KOPT-K1 (cell line): Measurements from ENCODE around the gene ARHGAP32.

ENCODE experiments used
- H3K27ac ChIP-seq: fragments of 200-600 bp; sonication (generic); 2 replicates; pipeline ENCODE4 v1.5.1; 2016; ENCODE audit warnings: antibody characterized with exemption, mild to moderate bottlenecking, low read depth, low read length; ENCODE audit not compliant: poor library complexity, severe bottlenecking
- H3K36me3 ChIP-seq: fragments of 200-600 bp; sonication (generic); 2 replicates; pipeline ENCODE4 v1.5.1; 2017; ENCODE audit warnings: antibody characterized with exemption, mild to moderate bottlenecking, low read length, moderate library complexity; ENCODE audit not compliant: insufficient read depth
- H3K9me3 ChIP-seq: fragments of 200-600 bp; sonication (generic); 2 replicates; pipeline ENCODE4 v1.5.1; 2017; ENCODE audit warnings: antibody characterized with exemption, low read length, mild to moderate bottlenecking; ENCODE audit not compliant: insufficient read depth, poor library complexity, severe bottlenecking

ARHGAP32 gene

DNA sequence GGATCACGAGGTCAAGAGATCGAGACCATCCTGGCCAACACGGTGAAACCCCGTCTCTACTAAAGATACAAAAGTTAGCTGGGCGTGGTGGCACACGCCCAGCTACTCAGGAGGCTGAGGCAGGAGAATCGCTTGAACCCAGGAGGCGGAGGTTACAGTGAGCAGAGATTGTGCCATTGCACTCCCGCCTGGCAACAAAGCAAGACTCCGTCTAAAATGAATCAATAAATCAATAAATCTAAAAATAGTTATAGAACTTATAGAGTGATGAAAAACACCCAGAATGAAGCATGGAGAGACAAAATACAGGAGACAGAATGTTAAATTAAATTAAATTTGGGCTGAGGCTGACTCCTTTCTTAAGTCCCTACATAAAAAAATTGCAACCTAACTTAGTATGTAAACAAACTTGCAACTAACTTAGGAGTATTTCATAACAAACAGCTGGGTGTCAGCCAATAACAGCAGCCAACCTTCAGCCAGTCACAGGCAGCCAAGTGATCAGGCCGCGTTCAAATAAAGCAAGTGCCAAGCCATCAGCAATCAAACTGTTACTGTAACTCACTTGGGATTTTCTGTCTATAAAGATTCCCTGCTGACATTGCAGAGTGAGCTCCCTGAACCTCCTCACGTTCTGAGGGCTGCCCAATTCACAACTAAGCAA, 242.2 kb downstream of the ARHGAP32 start:
- no peak overlapping the region for H3K27ac ChIP-seq
- no peaks in the 10 kb centered on the region for H3K36me3 ChIP-seq
- H3K9me3 ChIP-seq: no peaks in the 10 kb centered on the region

DNA sequence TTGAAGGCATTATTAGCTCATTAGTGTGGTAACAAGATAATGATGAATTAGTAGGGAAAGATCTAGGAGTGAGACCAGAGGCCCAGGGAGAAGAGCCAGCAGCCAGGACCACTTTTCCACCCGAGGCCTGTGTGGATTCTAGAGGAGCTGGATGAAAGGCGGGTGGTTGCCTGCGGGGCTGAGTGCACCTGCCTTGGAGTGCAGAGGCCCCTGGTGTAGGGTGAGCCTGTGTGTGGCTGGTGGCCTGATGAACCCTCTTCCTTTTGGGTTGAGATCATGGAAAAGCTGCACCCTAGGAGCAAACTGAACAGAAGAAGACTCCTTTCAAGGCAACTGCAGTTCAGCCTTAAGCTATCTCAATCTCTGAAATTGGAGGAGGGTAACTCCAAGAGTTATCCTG, 243.5 kb downstream of the ARHGAP32 start:
- no peak overlapping the region for H3K27ac ChIP-seq

DNA sequence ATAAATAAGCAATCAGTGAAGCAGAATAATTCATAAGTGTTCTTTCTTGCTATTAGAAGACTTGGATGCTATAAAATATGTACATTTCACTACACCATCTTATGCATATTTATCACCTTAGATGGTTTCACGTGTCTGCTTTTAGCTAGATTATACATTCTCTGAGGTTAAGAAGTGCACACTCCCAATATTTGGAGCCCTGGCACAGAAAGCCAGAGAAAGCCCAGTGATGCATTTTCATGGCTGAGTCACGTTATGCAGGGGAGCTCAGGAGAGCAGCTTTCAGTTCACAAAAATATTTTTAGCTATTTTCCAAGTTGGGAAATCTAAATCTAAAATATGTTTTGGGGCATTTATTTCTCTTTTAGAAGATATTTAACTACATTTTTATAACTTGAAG, 244.4 kb downstream of the ARHGAP32 start:
- Histone ChIP-seq H3K36me3 (no peaks in the 10 kb centered on the region), H3K27ac (no peak overlapping the region), H3K9me3 (no peaks in the 10 kb centered on the region)

More for the DNA sequence above, 243.5 kb downstream of the ARHGAP32 start:
- no peaks in the 10 kb centered on the region for H3K36me3 ChIP-seq
- no peaks in the 10 kb centered on the region for H3K9me3 ChIP-seq

DNA sequence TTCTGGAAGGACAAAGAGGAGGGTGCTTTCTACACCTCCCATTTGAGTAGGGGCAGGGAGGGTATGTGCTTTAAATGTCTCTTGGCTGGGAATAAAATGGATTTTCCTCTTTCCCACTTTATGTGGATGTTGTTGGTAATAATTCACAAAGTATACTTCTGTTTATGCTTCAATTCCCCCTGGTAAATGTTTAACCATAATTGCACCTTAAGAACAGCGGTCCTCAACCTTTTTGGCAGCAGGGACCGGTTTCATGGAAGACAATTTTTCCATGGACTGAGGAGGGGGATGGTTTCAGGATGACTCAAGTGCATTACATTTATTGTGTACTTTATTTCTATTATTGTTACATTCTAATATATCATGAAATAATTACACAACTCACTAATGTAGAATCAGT, 245.5 kb downstream of the ARHGAP32 start:
- no peaks in the 10 kb centered on the region for H3K9me3 ChIP-seq
- no peaks in the 10 kb centered on the region for H3K36me3 ChIP-seq
- H3K27ac ChIP-seq: no peak overlapping the region

DNA sequence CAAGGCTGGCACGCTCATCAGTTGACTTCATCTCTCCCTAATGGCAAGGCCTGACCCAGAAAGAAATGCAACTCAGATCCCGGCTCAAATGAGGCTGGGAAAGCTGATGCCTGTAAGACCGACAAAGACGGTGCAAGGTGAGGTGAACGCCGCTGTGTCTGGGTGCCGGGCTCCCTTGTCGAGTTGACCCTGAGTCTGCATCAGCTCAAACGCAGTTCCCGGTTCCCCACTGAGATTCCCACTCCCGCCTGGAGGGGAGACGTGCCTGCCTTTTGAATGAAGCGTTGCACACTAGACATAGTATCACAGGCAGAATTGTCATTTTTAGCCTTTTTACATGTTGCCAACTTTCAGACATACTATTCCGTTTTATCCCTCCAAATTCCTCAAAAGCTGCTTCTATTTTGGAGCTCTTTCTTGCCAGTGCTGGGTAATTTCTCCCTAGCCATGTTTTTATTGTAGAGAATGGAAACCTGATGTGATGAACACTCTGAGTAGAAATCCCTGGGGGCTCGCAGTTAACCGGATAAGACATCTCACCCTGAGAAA, 248.6 kb downstream of the ARHGAP32 start:
- H3K27ac ChIP-seq: no peak overlapping the region
- no peaks in the 10 kb centered on the region for H3K36me3 ChIP-seq
- no peaks in the 10 kb centered on the region for H3K9me3 ChIP-seq

DNA sequence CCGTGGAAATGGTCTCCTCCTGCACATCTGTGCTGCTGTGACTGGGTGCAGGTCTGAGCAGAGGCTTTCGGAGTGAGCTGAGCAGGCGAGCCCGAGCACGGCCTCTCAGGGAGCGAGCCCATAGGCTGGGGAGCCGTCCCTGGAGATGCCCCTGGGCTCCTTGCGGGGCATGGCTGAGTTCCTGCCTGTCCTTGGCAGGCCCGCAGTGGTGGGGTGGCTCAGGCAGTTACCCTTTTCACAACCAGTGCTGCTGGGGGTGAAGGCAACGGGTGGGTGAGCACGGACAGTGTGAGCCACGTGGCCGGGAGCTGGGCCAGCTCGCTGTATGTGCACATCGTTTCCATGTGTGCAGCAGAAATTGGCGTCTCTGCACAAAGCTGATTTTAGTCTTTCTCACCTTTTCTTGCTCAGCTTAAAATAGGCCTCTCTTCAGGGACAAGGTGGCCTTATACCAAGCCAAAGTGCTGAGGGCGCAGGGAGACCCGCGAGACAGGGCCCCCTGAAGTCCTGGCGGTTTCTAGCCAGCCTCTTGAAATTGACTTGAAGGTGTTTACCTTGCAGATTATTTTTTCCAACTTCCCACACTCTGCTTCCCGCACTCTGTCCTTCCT, 249.2 kb downstream of the ARHGAP32 start, which contains the start of gene TP53AIP1:
Gene TP53AIP1, minus strand, starts transcription at position 55 of the 611 bp plus-strand sequence. CDS start 5,053 bp downstream, outside the sequence.
- H3K27ac ChIP-seq: no peak within 1 kb of the TSS
- no peaks in the 10 kb centered on the region for H3K9me3 ChIP-seq
- H3K36me3 ChIP-seq: no peaks in the 10 kb centered on the region

DNA sequence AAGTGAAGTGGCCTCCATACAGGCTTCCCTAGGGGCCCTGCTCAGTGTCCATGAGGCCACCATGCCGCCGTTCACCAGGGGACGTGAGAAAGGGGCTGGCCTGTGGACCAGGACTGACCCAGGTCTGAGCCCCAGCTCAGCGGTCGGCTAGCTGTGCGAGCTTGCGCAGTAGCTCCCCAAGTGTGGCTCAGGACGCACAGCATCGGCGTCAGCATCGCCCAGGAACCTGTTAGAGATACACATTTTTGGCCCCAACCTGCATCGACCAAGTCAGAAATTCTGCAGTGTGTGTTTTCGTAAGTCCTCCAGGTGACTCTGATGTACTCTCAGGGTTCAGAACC, 249.9 kb downstream of the ARHGAP32 start:
- Histone ChIP-seq H3K36me3 (no peaks in the 10 kb centered on the region), H3K27ac (no peak overlapping the region), H3K9me3 (no peaks in the 10 kb centered on the region)

DNA sequence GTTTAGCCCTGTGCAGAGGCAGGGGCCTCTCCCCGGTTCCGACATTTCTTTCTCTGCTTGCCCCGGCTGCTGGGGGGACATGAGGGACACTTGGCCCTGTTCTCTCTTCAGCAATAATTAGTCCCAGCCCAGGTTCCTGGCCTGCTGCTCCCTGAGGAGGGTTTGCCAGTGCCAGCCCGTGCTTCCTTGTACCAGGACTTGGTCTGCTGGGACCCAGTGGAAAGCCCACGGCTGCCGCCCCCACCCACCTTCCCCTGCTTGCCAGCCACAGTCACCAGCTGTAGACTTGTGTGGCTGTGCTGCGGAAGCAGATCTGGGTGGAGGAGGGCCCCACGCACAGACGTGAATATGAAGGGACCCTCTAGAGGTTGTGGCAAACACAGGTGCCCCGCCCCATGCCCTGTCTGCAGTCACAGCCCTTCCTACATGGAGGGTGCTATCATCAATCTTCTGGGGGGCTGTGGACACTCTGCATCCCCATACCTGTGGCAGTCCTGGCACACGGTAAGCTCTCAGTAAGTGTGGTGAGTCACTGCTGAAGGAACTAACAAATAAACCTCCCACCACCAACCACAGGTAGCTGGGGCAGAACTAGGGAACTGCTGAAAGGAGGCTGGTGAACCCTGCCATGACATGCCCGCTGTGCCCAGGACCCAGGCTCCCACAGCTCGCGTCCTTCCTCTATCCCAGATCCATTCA, 250.4 kb downstream of the ARHGAP32 start:
- Histone ChIP-seq H3K9me3 (no peaks in the 10 kb centered on the region), H3K36me3 (no peaks in the 10 kb centered on the region), H3K27ac (no peak overlapping the region)

DNA sequence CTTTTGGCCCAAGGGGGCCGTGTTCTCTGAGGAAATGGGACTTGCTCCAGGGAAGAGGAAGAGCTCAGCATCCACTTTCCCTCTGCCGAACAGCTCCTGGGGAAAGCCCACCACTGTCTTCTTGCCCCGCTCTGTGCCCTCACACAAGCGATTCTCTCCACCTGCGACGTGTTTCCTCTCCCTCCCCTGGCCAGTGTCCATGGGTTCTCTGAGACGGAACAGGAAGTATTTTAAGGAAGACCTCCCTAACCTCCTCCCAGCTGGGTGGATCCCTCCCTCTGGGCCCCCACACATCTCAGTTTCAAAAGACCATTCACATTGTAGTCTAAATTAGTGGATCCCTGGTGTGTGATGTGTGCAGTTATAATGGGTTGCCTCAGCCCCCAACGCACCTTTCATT, 251.0 kb downstream of the ARHGAP32 start:
- Histone ChIP-seq H3K27ac (no peak overlapping the region), H3K36me3 (no peaks in the 10 kb centered on the region), H3K9me3 (no peaks in the 10 kb centered on the region)

DNA sequence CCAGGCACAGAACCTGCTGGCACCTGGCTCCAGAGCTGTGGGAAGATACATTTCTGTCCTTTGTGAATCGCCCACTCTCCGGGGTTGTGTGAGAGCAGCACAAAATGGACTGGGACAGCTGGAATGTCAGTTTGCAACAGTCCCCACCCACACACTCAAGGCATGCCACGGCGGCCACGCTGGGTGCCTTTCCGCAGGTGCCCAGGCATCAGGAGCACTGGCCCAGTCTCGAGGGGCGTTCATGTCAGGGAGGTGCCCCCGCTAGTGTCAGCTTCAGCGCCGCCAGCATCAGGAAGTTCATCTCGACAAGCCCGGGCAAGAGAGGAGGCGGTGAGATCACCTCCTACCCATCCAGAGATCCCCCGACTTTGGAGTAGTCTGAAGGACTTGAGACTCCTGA, 251.5 kb downstream of the ARHGAP32 start:
- H3K27ac ChIP-seq: no peak overlapping the region

DNA sequence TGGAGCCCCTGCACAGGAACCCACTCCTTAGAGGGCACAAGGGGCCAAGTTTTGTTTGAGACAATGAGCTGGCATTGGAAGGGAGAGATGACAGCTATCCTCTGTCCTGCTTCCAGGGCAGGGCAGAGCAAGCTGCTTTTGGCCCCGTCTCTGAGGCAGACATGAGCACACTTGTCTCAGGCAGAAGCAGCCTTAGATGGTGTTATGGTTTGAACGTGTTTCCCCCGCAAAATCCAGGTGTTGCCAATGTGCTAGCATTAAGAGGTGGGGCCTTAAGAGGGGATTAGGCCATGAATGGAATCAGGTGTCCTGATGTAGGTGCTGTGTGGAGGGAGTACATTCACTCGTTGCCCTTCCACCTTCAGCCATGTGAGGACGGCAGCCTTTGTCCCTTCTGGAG, 252.0 kb downstream of the ARHGAP32 start:
- no peaks in the 10 kb centered on the region for H3K9me3 ChIP-seq
- no peak overlapping the region for H3K27ac ChIP-seq
- no peaks in the 10 kb centered on the region for H3K36me3 ChIP-seq

More for the DNA sequence above, 251.5 kb downstream of the ARHGAP32 start:
- H3K36me3 ChIP-seq: no peaks in the 10 kb centered on the region
- H3K9me3 ChIP-seq: no peaks in the 10 kb centered on the region

DNA sequence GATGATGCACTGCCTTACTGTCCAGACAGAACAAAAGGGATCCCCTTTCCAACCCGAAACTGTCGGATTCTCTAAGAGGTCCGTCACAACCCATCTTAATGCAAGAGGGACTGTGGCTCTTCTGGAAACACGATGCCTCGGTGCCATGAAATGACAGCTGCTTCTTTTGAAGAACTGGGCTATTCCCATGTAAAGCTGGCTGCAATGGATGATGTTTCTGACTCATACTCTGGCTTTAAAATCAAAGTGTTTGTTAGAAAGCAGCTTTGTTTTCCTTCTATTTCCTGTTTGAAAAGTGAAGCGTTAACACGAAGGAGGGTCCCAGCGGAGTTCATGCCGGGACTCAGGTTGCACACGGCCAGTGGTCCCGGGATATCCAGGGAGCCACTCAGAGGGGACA, 252.5 kb downstream of the ARHGAP32 start:
- Histone ChIP-seq H3K9me3 (no peaks in the 10 kb centered on the region), H3K27ac (no peak overlapping the region), H3K36me3 (no peaks in the 10 kb centered on the region)

DNA sequence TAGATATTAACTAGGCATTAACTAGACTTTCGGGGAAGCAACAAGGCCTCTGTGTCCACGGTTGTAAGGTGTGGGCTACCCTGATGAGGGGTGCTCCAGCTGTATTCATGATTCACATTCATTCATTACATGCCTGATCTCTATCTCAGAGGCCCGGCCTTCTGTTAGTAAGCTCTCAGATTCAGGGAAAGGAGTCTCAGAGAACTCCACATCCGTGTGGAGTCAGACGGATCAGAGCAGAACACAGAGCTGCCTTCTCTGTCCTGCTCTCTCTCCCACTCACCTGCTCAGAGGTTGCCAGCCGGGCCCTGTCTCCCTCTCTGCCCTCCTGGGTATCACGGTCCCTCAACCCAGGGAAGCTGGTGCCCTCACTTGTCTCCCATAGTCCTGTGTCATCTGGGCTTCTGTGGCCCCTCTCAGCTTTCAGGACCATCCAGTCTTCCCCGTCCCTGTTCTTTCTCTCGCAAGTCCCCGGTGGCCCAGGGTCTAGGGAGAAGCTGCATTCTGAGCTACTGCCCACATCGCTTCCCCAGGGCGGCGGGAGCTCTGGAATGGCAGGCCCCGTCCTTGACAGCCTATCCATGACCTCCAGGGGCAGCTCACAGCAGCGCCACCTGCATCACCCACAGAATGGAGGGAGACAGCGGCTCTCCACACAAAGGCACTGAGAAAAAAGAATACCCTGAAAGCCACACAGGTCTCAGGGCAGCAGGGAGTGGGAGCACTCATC, 253.8 kb downstream of the ARHGAP32 start:
- Histone ChIP-seq H3K9me3 (no peaks in the 10 kb centered on the region), H3K36me3 (no peaks in the 10 kb centered on the region)

DNA sequence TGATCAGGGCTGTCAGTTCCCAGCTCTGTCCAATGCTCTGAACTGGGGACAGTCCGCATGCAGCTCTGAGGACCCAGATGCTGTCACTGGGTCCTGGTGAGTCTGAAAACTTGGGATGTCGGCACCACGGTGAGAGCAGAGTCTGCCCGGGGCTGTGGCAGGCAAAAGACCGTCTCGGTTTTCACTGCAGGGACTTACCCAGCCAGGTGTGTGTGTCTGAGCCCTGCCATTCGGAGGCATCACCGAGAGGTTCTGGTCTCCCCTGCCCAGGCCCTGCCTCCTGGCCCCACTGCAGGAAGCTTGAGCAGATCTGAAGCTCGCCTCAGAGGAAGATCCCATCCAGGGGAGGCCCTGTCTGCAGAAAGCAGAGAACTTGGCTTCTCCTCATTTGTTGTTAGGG, 254.6 kb downstream of the ARHGAP32 start:
- no peaks in the 10 kb centered on the region for H3K9me3 ChIP-seq
- H3K36me3 ChIP-seq: no peaks in the 10 kb centered on the region
- H3K27ac ChIP-seq: no peak overlapping the region

More for the DNA sequence above, 253.8 kb downstream of the ARHGAP32 start:
- H3K27ac ChIP-seq: no peak overlapping the region
